ENCODE measurements around the gene TOR4A.
"Not testable (repeated sequence)": the region's sequence is repeated elsewhere in the genome, so short reads cannot be mapped to it uniquely, and the experiment has no call there.

The TOR4A gene

GRCh38 chr9:137321726-137322361 lies 44.3 kb downstream of the TOR4A start:
- Mint-ChIP-seq H3K4me1 (peaks cover 26 to 50% of the 10 kb centered on the region in 2 donors), H3K4me3 (no peak overlapping the region), H3K36me3 (peaks cover 0 to 3% of the 10 kb centered on the region in 2 donors), H3K27me3 (peaks cover 0 to 3% of the 10 kb centered on the region in 2 donors), H3K27ac (peak overlapping the region; percentile 37), H3K9me3 (peaks cover under 1 to 2% of the 10 kb centered on the region in 2 donors)
- DNase-seq (no peak), ATAC-seq (replicated peaks) (no peak)

- ATAC-seq (replicated peaks) (no peak), DNase-seq (no peak)
- Mint-ChIP-seq H3K9me3 (peaks cover 3 to 9% of the 10 kb centered on the region in 2 donors), H3K27me3 (peaks cover 0 to 4% of the 10 kb centered on the region in 2 donors), H3K4me1 (peaks cover 25 to 55% of the 10 kb centered on the region in 2 donors), H3K27ac (no peak overlapping the region), H3K4me3 (no peak overlapping the region), H3K36me3 (peaks cover 0 to 5% of the 10 kb centered on the region in 2 donors)
These were observed 46.2 kb downstream of the TOR4A start for GRCh38 chr9:137323531-137324331.

GRCh38 chr9:137325124-137325523 lies 47.6 kb downstream of the TOR4A start:
- ATAC-seq (replicated peaks) (no peak), DNase-seq (no peak)
- Mint-ChIP-seq H3K27me3 (peaks cover 0 to 4% of the 10 kb centered on the region in 2 donors), H3K9me3 (peaks cover 3 to 9% of the 10 kb centered on the region in 2 donors), H3K27ac (peak overlapping the region; percentile 75), H3K4me1 (peaks cover 19 to 45% of the 10 kb centered on the region in 2 donors), H3K4me3 (no peak overlapping the region), H3K36me3 (peaks cover 0 to 5% of the 10 kb centered on the region in 2 donors)

GRCh38 chr9:137325799-137326198 lies 48.3 kb downstream of the TOR4A start:
- ATAC-seq (replicated peaks) (no peak), DNase-seq (no peak)
- H3K4me3 Mint-ChIP-seq = peak overlapping the region in 1 of 2 donors; percentile 76
- H3K27ac Mint-ChIP-seq = peak overlapping the region; percentile 99
- peaks cover 0 to 5% of the 10 kb centered on the region in 2 donors for H3K36me3 Mint-ChIP-seq
- peaks cover 3 to 9% of the 10 kb centered on the region in 2 donors for H3K9me3 Mint-ChIP-seq
- H3K4me1 Mint-ChIP-seq = peaks cover 16 to 39% of the 10 kb centered on the region in 2 donors
- H3K27me3 Mint-ChIP-seq = peaks cover 0 to 4% of the 10 kb centered on the region in 2 donors

- DNase-seq (peak; percentile 68), ATAC-seq (replicated peaks) (peak; percentile 97 to 99)
- Mint-ChIP-seq H3K4me3 (peak overlapping the region; percentile 76 to 91), H3K9me3 (peaks cover 3 to 9% of the 10 kb centered on the region in 2 donors), H3K27me3 (peaks cover 0 to 4% of the 10 kb centered on the region in 2 donors), H3K4me1 (peaks cover 15 to 31% of the 10 kb centered on the region in 2 donors), H3K36me3 (peaks cover 0 to 5% of the 10 kb centered on the region in 2 donors), H3K27ac (peak overlapping the region; percentile 99)
These were observed 49.0 kb downstream of the TOR4A start for GRCh38 chr9:137326445-137327065.

GRCh38 chr9:137327641-137328550 lies 50.4 kb downstream of the TOR4A start:
- not testable (repeated sequence) for ATAC-seq (replicated peaks); H3K9me3 Mint-ChIP-seq; H3K27me3 Mint-ChIP-seq; DNase-seq; H3K36me3 Mint-ChIP-seq
- H3K4me1 Mint-ChIP-seq = peaks cover 13 to 26% of the 10 kb centered on the region in 2 donors
- H3K27ac Mint-ChIP-seq = peak overlapping the region; percentile 88
- H3K4me3 Mint-ChIP-seq = peak overlapping the region in 1 of 2 donors; percentile 25

DNA sequence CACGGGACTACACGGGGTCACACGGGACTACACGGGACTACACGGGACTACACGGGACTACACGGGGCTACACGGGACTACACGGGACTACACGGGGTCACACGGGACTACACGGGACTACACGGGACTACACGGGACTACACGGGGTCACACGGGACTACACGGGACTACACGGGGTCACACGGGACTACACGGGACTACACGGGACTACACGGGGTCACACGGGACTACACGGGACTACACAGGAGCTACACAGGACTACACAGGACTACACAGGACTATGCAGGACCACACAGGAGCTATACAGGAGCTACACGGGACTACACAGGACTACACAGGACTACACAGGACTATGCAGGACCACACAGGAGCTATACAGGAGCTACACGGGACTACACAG lies 52.1 kb downstream of the TOR4A start:
- not testable (repeated sequence) for H3K27ac Mint-ChIP-seq; H3K9me3 Mint-ChIP-seq; H3K27me3 Mint-ChIP-seq; H3K4me3 Mint-ChIP-seq; ATAC-seq (replicated peaks); H3K36me3 Mint-ChIP-seq; DNase-seq
- H3K4me1 Mint-ChIP-seq = peaks cover 12 to 28% of the 10 kb centered on the region in 2 donors

DNA sequence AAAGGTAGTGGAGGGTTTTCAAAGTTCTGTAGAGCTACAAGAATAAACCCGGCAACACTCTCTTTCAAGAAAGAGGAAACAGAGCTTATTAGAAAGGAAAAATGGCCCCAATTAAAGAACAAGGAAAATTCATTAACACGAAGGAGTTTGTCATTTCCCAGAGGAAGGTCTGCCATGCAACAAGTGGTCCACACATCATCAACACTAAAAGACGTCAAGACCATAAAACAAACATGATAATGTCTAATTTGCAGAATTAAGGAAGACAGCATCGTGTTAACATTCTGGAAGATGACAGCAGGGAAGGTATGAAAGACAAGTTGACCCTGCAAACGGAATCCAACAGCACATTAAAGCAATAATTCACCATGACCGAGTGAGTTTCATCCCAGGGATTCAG lies 53.2 kb downstream of the TOR4A start:
- Mint-ChIP-seq H3K9me3 (peaks cover 5 to 9% of the 10 kb centered on the region in 2 donors), H3K4me1 (peaks cover 12 to 27% of the 10 kb centered on the region in 2 donors), H3K27ac (no peak overlapping the region), H3K4me3 (no peak overlapping the region), H3K27me3 (peaks cover 0 to 4% of the 10 kb centered on the region in 2 donors), H3K36me3 (peaks cover 3 to 5% of the 10 kb centered on the region in 2 donors)
- ATAC-seq (replicated peaks) (no peak), DNase-seq (no peak)

GRCh38 chr9:137331929-137332328 lies 54.4 kb downstream of the TOR4A start:
- Mint-ChIP-seq H3K27me3 (peaks cover 0 to 1% of the 10 kb centered on the region in 2 donors), H3K4me1 (peaks cover under 1 to 14% of the 10 kb centered on the region in 2 donors), H3K36me3 (peaks cover under 1 to 3% of the 10 kb centered on the region in 2 donors), H3K4me3 (no peak overlapping the region), H3K9me3 (peaks cover 6 to 10% of the 10 kb centered on the region in 2 donors), H3K27ac (no peak overlapping the region)
- no peak for ATAC-seq (replicated peaks)
- DNase-seq = no peak
